ENCODE measurements around the gene KRTAP2-2.

DNA sequence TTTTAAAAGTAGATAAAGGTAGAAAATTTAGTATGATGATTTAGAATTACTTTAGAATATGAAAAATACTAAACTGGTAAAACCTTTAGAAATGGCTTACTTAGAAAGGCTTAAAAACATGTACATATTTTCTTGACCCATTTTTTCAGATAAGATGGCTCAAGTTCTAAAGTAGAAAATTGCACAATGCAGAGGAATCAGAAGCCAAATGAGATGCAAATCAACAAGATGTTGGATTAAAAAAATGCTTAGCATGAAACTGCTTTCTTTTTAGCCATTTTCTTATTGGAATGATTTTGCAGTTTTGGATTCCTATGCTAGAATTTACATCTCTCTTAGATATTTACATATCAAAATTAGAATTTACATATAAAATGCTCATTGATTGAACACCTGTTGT lies 44.6 kb downstream of the KRTAP2-2 start:
- TF ChIP-seq POLR2A (IDR thresholded peaks at IDR 0.05; ENCODE audit: low read depth, low read length), result no peak
- TF ChIP-seq PAX5 (IDR thresholded peaks at IDR 0.05; ENCODE audit: insufficient read depth, low read length, severe bottlenecking), result no peak

Data from GM12891 (cell line).